K562 (cell line): ENCODE data around the gene MTA1. TPM values are rescaled to one million over a fixed set of nuclear protein-coding genes. Genes with fewer than 3 reads are reported as not detected.

Experiments used
- EGR1 ChIP-seq: fragments of 450-650 bp; conservative IDR thresholded peaks from 2 replicates; pipeline ENCODE4 v1.6.1; 2017; ENCODE audit warnings: mild to moderate bottlenecking
- FIP1L1 ChIP-seq: fragments of 200-400 bp; formaldehyde crosslinking; IDR thresholded peaks from 2 replicates; pipeline ENCODE4 v1.6.1; 2018; ENCODE audit warnings: mild to moderate bottlenecking, low read depth, low read length; ENCODE audit not compliant: poor library complexity, severe bottlenecking
- FOS ChIP-seq: IDR thresholded peaks from 3 replicates; pipeline ENCODE4 v1.6.1; 2011; ENCODE audit not compliant: insufficient read length; ENCODE audit errors: extremely low read depth
- KLF6 ChIP-seq: fragments of 250-450 bp; sonication (Bioruptor Pico); IDR thresholded peaks from 2 replicates; pipeline ENCODE4 v1.4.0; 2020; ENCODE audit warnings: mild to moderate bottlenecking, moderate library complexity, borderline replicate concordance
- NR2C2 ChIP-seq, 2 experiments: fragments of 200-800 bp in 1 of 2; sonication (Bioruptor generic) in 1 of 2; sonication (generic) in 1 of 2; formaldehyde crosslinking in 1 of 2; IDR thresholded peaks; 2 replicates each; pipeline versions ENCODE4 v1.6.1 to v1.8.0; 2016 to 2022; ENCODE audit warnings: mild to moderate bottlenecking in 1 of 2, missing compliant biosample characterization in 1 of 2, missing genetic modification characterization in 1 of 2, missing genetic modification reagents in 1 of 2
- RBBP5 ChIP-seq: fragments of 200-600 bp; sonication (generic); IDR thresholded peaks from 2 replicates; pipeline ENCODE4 v1.6.1; 2012; ENCODE audit warnings: borderline replicate concordance, mild to moderate bottlenecking, low read length, control low read depth, inconsistent platforms; ENCODE audit not compliant: insufficient read depth, poor library complexity, severe bottlenecking
- SRF ChIP-seq, 2 experiments: fragments of 250-450, 450-650 bp in 1 of 2; sonication (Bioruptor Pico) in 1 of 2; sonication (generic) in 1 of 2; formaldehyde crosslinking; IDR thresholded peaks; 2 replicates each; pipeline versions ENCODE4 v1.5.0 to v1.5.1; 2020 to 2022; ENCODE audit warnings: mild to moderate bottlenecking in 1 of 2, missing genetic modification reagents in 1 of 2
- ZFP30 ChIP-seq: fragments of 250-450 bp; sonication (Bioruptor Pico); IDR thresholded peaks from 2 replicates; pipeline ENCODE4 v1.8.0; 2022; ENCODE audit warnings: moderate library complexity, mild to moderate bottlenecking, inconsistent platforms, borderline replicate concordance
- ZNF140 ChIP-seq: fragments of 250-450 bp; sonication (Bioruptor Pico); IDR thresholded peaks from 2 replicates; pipeline ENCODE4 v1.8.0; 2021; ENCODE audit warnings: moderate library complexity, mild to moderate bottlenecking, inconsistent platforms
- polyA plus RNA-seq, 8 experiments: library from polyadenylated mRNA; depleted of rRNA in 4 of 8; stranded (reverse) in 5 of 8; unstranded in 3 of 8; fragments of >200 nt; fragmentation: Nextera tagmentation in 2 of 8; fragmentation: Illumina TruSeq in 1 of 8; extraction: Ambion mirVana in 2 of 8; extraction: Trizol in 1 of 8; gene quantifications; 2 replicates each; pipeline versions ENCODE4 v1.2.1 to v1.2.3, GENCODE V29; 2011 to 2014; ENCODE audit warnings: inconsistent platforms in 1 of 8, missing spikeins in 1 of 8
- total RNA-seq, 7 experiments: library from RNA; depleted of rRNA in 6 of 7; stranded (reverse); fragments of >200 nt in 6 of 7; fragmentation: Illumina TruSeq in 2 of 7; extraction: Trizol in 2 of 7; gene quantifications; 2 replicates each; pipeline versions ENCODE4 v1.2.1 to v1.2.3, GENCODE V29; 2011 to 2021; ENCODE audit warnings: low replicate concordance in 1 of 7
- TF ChIP-seq, protein P1 (sequence below): fragments of 250-450 bp; sonication (Bioruptor Pico); IDR thresholded peaks from 2 replicates; pipeline ENCODE4 v1.5.0; 2021
- TF ChIP-seq, protein P2 (sequence below): fragments of 250-450 bp; sonication (Bioruptor Pico); IDR thresholded peaks from 2 replicates; pipeline ENCODE4 v1.4.0; 2020
- TF ChIP-seq, protein P3 (sequence below), 2 experiments: fragments of 200-800 bp in 1 of 2; sonication (Bioruptor generic) in 1 of 2; sonication (generic) in 1 of 2; formaldehyde crosslinking in 1 of 2; IDR thresholded peaks in 1 of 2; conservative IDR thresholded peaks in 1 of 2; 2 replicates each; pipeline versions ENCODE4 v1.5.0 to v1.6.1; 2016 to 2020; ENCODE audit warnings: missing compliant biosample characterization in 1 of 2, missing genetic modification characterization in 1 of 2, missing genetic modification reagents in 1 of 2
- TF ChIP-seq, protein P4 (sequence below): fragments of 450-650 bp; IDR thresholded peaks from 2 replicates; pipeline ENCODE4 v1.6.1; 2016; ENCODE audit warnings: low read depth, mild to moderate bottlenecking, moderate library complexity
- TF ChIP-seq, protein P5 (sequence below): sonication (generic); formaldehyde crosslinking; IDR thresholded peaks from 2 replicates; pipeline ENCODE4 v1.8.0; 2022; ENCODE audit warnings: mild to moderate bottlenecking, missing genetic modification reagents, borderline replicate concordance

The MTA1 gene
- total and polyA plus RNA-seq, 9 of the 15 experiments (the other 6 are each of a cell fraction or from before 2014, with no cell fraction given): 0.13 to 118 (median 32.3) TPM

DNA sequence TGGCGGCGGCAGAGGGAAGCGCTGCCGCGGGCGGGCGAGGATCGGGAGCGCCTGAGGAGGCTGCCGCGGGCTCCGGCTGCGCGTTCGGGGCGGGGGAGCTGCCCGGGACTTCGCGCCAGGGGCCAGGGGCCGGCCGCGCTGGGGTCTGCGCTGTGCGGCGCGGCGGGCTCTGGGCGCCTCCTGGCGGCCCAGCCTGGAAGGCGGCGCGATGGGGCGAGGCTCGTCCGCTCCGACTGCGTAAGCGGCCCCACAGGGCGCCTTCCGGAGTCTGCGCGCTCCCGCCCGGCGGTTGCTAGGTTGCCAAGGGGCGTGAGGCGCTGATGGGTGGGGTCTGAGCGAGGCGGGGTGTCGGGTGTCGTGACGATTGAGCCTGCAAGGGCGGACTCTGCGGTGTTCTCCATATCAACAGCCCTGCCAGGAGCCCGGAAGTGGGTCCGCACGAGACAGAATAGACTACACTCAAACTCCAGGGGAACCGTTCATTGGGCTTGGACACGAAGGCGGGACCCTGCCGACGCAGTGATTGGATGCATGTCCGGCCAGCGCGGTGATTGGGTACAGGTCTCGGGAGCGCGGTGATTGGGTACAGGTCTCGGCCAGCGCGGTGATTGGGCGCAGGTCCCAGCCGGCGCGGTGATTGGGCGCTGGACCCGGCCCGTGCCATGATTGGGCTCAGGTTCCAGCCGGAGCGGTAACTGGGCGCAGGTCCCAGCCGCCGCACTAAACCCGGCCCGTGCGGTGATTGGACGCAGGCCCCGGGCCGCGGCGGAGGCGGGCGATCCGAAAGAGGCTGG lies 71.1 kb downstream of the MTA1 start, which contains the start of gene TEDC1 (continued):
- peak; percentile 5 for TF ChIP-seq FIP1L1
- TF ChIP-seq, protein P1, sequence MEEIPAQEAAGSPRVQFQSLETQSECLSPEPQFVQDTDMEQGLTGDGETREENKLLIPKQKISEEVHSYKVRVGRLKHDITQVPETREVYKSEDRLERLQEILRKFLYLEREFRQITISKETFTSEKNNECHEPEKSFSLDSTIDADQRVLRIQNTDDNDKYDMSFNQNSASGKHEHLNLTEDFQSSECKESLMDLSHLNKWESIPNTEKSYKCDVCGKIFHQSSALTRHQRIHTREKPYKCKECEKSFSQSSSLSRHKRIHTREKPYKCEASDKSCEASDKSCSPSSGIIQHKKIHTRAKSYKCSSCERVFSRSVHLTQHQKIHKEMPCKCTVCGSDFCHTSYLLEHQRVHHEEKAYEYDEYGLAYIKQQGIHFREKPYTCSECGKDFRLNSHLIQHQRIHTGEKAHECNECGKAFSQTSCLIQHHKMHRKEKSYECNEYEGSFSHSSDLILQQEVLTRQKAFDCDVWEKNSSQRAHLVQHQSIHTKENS: no peak
- TF ChIP-seq, protein P2, sequence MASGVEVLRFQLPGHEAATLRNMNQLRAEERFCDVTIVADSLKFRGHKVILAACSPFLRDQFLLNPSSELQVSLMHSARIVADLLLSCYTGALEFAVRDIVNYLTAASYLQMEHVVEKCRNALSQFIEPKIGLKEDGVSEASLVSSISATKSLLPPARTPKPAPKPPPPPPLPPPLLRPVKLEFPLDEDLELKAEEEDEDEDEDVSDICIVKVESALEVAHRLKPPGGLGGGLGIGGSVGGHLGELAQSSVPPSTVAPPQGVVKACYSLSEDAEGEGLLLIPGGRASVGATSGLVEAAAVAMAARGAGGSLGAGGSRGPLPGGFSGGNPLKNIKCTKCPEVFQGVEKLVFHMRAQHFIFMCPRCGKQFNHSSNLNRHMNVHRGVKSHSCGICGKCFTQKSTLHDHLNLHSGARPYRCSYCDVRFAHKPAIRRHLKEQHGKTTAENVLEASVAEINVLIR (CRISPR knock-in tag): 0 out of 2 replicates have a peak, but pooled peaks have one; percentile 30
- TF ChIP-seq, protein P3, sequence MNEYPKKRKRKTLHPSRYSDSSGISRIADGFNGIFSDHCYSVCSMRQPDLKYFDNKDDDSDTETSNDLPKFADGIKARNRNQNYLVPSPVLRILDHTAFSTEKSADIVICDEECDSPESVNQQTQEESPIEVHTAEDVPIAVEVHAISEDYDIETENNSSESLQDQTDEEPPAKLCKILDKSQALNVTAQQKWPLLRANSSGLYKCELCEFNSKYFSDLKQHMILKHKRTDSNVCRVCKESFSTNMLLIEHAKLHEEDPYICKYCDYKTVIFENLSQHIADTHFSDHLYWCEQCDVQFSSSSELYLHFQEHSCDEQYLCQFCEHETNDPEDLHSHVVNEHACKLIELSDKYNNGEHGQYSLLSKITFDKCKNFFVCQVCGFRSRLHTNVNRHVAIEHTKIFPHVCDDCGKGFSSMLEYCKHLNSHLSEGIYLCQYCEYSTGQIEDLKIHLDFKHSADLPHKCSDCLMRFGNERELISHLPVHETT (CRISPR knock-in tag; conservative IDR thresholded peaks at IDR 0.05 in 1 of 2, IDR thresholded peaks at IDR 0.05 in 1 of 2): peak in 1 of 2 experiments; percentile 93; a peak in 2 of 4 replicates
- no peak for TF ChIP-seq KLF6 (CRISPR knock-in tag)
- peak; percentile 59 for TF ChIP-seq RBBP5
- TF ChIP-seq SRF (CRISPR knock-in tag; IDR thresholded peaks at IDR 0.05): peak in 1 of 2 experiments; percentile 54; a peak in 1 of 4 replicates
- TF ChIP-seq, protein P4, sequence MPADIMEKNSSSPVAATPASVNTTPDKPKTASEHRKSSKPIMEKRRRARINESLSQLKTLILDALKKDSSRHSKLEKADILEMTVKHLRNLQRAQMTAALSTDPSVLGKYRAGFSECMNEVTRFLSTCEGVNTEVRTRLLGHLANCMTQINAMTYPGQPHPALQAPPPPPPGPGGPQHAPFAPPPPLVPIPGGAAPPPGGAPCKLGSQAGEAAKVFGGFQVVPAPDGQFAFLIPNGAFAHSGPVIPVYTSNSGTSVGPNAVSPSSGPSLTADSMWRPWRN: no peak
- no peak for TF ChIP-seq ZFP30 (CRISPR knock-in tag)
- TF ChIP-seq FOS: peak; percentile 92
- TF ChIP-seq NR2C2 (CRISPR knock-in tag; IDR thresholded peaks at IDR 0.05): peak; percentile 27; the same call in 1 of the 2 replicates
- peak; percentile 63; the same call in 1 of the 2 replicates for TF ChIP-seq NR2C2 (tag; IDR thresholded peaks at IDR 0.05)
- TF ChIP-seq, protein P5, sequence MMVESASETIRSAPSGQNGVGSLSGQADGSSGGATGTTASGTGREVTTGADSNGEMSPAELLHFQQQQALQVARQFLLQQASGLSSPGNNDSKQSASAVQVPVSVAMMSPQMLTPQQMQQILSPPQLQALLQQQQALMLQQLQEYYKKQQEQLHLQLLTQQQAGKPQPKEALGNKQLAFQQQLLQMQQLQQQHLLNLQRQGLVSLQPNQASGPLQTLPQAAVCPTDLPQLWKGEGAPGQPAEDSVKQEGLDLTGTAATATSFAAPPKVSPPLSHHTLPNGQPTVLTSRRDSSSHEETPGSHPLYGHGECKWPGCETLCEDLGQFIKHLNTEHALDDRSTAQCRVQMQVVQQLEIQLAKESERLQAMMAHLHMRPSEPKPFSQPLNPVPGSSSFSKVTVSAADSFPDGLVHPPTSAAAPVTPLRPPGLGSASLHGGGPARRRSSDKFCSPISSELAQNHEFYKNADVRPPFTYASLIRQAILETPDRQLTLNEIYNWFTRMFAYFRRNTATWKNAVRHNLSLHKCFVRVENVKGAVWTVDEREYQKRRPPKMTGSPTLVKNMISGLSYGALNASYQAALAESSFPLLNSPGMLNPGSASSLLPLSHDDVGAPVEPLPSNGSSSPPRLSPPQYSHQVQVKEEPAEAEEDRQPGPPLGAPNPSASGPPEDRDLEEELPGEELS: 0 out of 2 replicates have a peak, but pooled peaks have one; percentile 38
- TF ChIP-seq EGR1: no peak
- TF ChIP-seq ZNF140 (CRISPR knock-in tag): no peak
